Measurements from ENCODE around the gene PLEKHN1.

The PLEKHN1 gene

GRCh38 chr1:929712-930632 is 36.3 kb upstream of the PLEKHN1 start:
- DNase-seq: no peak

GRCh38 chr1:930633-931138 is 35.6 kb upstream of the PLEKHN1 start:
- no peak for DNase-seq

DNA sequence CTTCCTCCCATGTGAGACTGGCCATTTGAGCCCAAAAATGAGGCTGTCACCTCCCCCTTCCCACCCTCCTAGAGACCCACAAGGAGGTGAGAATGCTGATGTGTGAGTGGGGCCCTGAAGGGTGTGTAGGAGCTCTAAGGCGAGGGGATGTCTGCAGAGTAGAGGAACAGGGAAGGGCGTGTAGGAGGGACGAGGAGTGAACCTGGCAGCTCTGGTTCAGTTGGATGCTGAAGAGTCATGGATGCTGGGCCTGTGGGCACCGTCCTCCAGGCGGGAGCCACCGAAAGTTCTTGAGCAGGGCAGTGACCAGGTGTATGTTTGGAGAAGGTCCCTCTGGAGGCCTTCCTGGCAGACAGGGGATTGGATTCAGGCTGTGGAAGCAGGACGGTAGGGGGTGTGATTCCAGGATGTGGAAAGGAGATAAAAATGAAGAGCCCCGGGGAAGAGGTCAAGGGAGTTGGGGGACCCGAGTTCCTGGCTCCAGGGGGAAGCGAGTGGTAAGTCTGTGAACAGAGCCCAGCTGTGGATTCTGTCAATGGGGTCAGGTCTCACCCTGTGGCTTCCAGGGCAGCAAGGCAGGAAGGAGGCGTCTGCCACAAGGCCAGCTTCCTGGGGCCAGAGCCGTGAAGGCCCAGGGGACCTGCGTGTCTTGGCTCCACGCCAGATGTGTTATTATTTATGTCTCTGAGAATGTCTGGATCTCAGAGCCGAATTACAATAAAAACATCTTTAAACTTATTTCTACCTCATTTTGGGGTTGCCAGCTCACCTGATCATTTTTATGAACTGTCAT is 34.7 kb upstream of the PLEKHN1 start:
- DNase-seq: no peak

DNA sequence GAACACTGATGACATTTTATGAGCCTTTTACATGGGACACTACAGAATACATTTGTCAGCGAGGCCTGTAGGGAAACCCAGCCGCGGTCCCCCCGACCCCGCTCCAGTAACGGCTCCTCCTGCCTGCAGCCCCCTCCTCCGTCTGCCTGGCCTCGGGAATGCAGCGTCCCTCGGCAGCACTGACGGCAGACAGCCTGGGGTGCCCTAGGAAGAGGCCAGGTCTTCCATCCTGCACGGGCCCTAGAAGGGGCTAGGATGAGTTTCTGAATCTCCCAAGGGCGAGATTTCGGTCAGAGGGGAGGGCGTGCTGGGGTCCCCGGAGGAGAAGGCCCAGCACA is 34.1 kb upstream of the PLEKHN1 start:
- DNase-seq: no peak

- DNase-seq: no peak
Observed at GRCh38 chr1:932776-933602, 33.3 kb upstream of the PLEKHN1 start.

GRCh38 chr1:933603-933940 is 32.7 kb upstream of the PLEKHN1 start:
- DNase-seq: no peak

- no peak for DNase-seq
Observed at GRCh38 chr1:934991-935750, 31.1 kb upstream of the PLEKHN1 start.

DNA sequence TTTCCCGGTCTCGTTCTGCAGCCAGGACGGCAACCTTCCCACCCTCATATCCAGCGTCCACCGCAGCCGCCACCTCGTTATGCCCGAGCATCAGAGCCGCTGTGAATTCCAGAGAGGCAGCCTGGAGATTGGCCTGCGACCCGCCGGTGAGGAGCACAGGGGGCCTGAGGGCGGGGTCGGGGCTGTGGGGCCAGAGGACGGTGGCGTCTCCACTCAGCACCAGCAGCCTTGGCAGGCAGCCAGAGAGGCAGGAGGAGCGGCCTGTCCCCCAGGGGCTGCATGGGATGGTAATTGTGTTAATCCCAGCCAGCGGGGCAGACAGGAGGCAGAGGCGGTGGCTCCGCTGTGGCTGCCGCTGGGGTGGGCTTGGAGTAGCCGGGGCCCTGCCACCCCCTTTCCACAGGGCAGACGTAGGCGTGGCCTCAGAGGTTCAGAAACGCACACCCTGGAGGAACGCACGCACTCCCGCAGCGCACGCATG is 30.5 kb upstream of the PLEKHN1 start:
- no peak for DNase-seq

DNA sequence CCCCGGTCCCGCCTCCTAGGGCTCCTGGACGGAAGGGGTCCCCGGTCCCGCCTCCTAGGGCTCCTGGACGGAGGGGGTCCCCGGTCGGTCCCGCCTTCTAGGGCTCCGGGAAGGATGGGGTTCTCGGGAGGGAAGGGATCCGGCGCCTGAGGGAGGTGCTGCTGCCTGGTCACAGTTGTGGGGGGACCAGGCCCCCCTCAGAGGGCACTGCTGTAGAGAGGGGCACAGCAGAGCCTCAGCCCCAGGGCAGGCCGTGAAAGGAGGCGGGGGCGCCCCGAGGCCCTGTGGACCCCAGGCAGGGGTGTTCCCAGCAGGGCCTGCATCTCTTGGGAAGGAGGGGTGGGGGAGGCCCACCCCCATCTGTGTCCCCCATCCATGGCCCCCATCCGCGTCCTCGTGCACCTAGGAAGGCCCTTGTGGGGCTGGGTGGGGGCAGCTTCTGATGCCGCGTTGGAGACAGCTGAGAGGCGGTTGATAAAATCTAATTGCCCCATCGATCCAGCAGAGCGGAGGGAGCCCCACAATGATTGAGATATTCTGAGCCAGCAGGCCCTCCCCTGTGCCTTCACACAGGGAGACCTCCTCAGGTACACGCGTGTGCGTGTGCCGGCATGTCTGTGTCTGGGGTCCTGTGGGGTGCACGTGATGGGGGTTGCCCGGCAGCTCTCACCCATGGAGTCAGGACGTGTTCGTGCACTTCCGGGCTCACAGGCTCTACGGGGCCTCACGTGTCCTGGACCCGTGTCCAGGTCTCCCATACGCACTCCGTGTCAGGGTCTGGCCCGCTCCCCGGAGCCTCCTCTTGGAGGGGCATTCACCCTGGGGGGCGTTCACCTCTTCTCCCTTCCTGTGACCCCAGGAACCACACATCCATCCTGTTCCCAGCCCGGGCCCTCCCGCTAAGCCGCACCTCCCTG is 29.7 kb upstream of the PLEKHN1 start:
- no peak for DNase-seq

DNA sequence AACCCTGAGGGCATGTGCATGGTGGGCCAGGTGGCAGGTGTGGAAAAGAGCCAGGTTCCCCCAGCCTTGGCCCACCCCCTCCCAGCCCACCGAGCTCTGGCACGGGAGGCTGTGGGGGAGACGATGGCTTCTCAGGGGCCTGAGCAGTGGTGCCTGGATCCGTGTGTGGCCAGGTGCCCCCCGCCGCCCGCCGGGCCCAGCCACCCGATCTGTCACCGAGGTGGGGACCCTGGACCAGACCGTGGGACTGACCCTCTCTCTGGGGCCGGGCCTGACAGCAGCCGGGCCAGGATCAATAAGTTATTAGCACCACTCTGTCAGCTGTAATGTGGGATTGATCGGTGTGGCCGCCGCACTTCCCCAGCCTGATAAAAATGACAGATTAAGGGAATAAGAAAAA is 28.8 kb upstream of the PLEKHN1 start:
- no peak for DNase-seq

GRCh38 chr1:938088-938683 is 28.1 kb upstream of the PLEKHN1 start:
- DNase-seq: no peak

- DNase-seq: no peak
Observed at GRCh38 chr1:938711-939489, 27.4 kb upstream of the PLEKHN1 start.

- DNase-seq: no peak
Observed at GRCh38 chr1:939511-940106, 26.7 kb upstream of the PLEKHN1 start.

- no peak for DNase-seq
Observed at GRCh38 chr1:940107-941014, 25.9 kb upstream of the PLEKHN1 start.

GRCh38 chr1:941015-941587 is 25.2 kb upstream of the PLEKHN1 start:
- DNase-seq: no peak

DNA sequence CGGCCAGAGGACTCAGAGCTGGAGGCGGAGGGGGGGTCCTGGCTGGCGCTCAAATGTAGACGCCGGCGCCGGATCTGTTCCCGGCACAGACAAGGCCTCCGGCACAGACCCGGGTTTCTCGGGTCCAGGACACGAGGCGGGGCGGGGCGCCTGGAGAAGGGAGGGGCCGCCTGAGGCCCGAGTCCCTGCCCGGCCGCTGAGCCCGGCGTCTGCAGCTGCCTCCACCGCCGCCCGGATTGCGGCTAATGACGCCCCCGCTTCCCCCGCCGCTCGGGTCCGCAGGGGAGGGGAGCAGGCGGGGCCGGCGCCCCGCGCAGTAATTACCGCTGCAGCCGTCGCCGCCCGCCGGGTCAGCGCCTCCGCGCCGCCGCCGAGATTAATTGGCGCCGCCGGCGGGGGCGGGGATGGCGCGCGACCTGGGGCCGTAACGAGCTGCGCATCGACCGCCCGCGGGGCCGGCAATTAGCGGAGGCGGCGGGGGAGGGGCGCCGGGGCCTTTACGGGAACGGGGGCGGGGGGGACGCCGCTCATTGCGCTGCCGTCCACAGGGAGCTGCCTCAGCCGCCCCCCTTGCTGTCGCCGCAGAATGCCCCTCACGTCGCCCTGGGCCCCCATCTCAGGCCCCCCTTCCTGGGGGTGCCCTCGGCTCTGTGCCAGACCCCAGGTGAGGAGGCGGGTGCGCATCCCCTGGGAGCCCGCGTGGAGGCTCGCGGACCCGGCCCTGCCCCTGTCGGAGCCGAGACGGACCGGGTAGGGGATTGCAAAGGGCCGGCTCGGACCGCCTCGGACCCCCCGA is 24.5 kb upstream of the PLEKHN1 start:
- DNase-seq: no peak

GRCh38 chr1:942411-942821 is 23.9 kb upstream of the PLEKHN1 start:
- no peak for DNase-seq
